K562 (cell line): Measurements from ENCODE around the gene TJP3. TPM values are rescaled to one million over a fixed set of nuclear protein-coding genes. Genes with fewer than 3 reads are reported as not detected.

Experiments
- CCNT2 ChIP-seq: IDR thresholded peaks from 2 replicates; pipeline ENCODE4 v1.6.1; 2011; ENCODE audit warnings: borderline replicate concordance, low read depth, mild to moderate bottlenecking, moderate library complexity, mixed read lengths, low read length; ENCODE audit not compliant: insufficient read length; ENCODE audit errors: extremely low read depth
- CREM ChIP-seq: IDR thresholded peaks from 2 replicates; pipeline ENCODE4 v1.6.1; 2014; ENCODE audit warnings: antibody characterized with exemption, low read depth
- DPF2 ChIP-seq: fragments of 450-650 bp; IDR thresholded peaks from 2 replicates; pipeline ENCODE4 v1.6.1; 2016
- ELF2 ChIP-seq: fragments of 250-450 bp; sonication (Bioruptor Pico); IDR thresholded peaks from 2 replicates; pipeline ENCODE4 v1.5.0; 2021; ENCODE audit warnings: mild to moderate bottlenecking
- GATAD2B ChIP-seq: fragments of 450-650 bp; IDR thresholded peaks from 2 replicates; pipeline ENCODE4 v1.6.1; 2017; ENCODE audit warnings: mild to moderate bottlenecking, borderline replicate concordance
- L3MBTL2 ChIP-seq: fragments of 450-650 bp; IDR thresholded peaks from 2 replicates; pipeline ENCODE4 v1.6.1; 2016; ENCODE audit warnings: mild to moderate bottlenecking, moderate library complexity
- MIER1 ChIP-seq: fragments of 450-650 bp; IDR thresholded peaks from 2 replicates; pipeline ENCODE4 v1.6.1; 2016; ENCODE audit warnings: antibody characterized with exemption, mild to moderate bottlenecking, low read depth
- NFYB ChIP-seq: IDR thresholded peaks from 2 replicates; pipeline ENCODE4 v1.6.1; 2011; ENCODE audit warnings: mild to moderate bottlenecking, moderate library complexity; ENCODE audit not compliant: insufficient read length; ENCODE audit errors: extremely low read depth
- NRF1 ChIP-seq, 2 experiments: fragments of 450-650 bp; IDR thresholded peaks in 1 of 2; conservative IDR thresholded peaks in 1 of 2; 2 replicates each; pipeline ENCODE4 v1.6.1; 2014; ENCODE audit warnings: mild to moderate bottlenecking in 2 of 2
- PHF8 ChIP-seq: fragments of 200-600 bp; sonication (generic); IDR thresholded peaks from 2 replicates; pipeline ENCODE4 v1.6.1; 2012; ENCODE audit warnings: mixed run types, mild to moderate bottlenecking, inconsistent platforms, low read length, moderate library complexity, borderline replicate concordance
- POLR2G ChIP-seq: fragments of 200-400 bp; formaldehyde crosslinking; IDR thresholded peaks from 2 replicates; pipeline ENCODE4 v1.6.1; 2017; ENCODE audit warnings: low read depth, mild to moderate bottlenecking, antibody characterized with exemption, low read length, moderate library complexity
- SMARCA4 ChIP-seq: fragments of 450-650 bp; IDR thresholded peaks from 2 replicates; pipeline ENCODE4 v1.6.1; 2016
- polyA plus RNA-seq, 8 experiments: library from polyadenylated mRNA; depleted of rRNA in 4 of 8; stranded (reverse) in 5 of 8; unstranded in 3 of 8; fragments of >200 nt; fragmentation: Nextera tagmentation in 2 of 8; fragmentation: Illumina TruSeq in 1 of 8; extraction: Ambion mirVana in 2 of 8; extraction: Trizol in 1 of 8; gene quantifications; 2 replicates each; pipeline versions ENCODE4 v1.2.1 to v1.2.3, GENCODE V29; 2011 to 2014; ENCODE audit warnings: inconsistent platforms in 1 of 8, missing spikeins in 1 of 8
- total RNA-seq, 7 experiments: library from RNA; depleted of rRNA in 6 of 7; stranded (reverse); fragments of >200 nt in 6 of 7; fragmentation: Illumina TruSeq in 2 of 7; extraction: Trizol in 2 of 7; gene quantifications; 2 replicates each; pipeline versions ENCODE4 v1.2.1 to v1.2.3, GENCODE V29; 2011 to 2021; ENCODE audit warnings: low replicate concordance in 1 of 7
- TF ChIP-seq, protein P1 (sequence below): sonication (generic); formaldehyde crosslinking; IDR thresholded peaks from 2 replicates; pipeline ENCODE4 v1.8.1; 2023; ENCODE audit warnings: mild to moderate bottlenecking, missing genetic modification reagents
- TF ChIP-seq, protein P2 (sequence below), 2 experiments: fragments of 450-650 bp; conservative IDR thresholded peaks; 2 replicates each; pipeline ENCODE4 v1.6.1; 2017; ENCODE audit warnings: mild to moderate bottlenecking in 2 of 2, moderate library complexity in 2 of 2
- TF ChIP-seq, protein P3 (sequence below), 2 experiments: fragments of 450-650 bp; formaldehyde crosslinking in 1 of 2; IDR thresholded peaks; 2 replicates each; pipeline versions ENCODE4 v1.4.0 to v1.6.1; 2014 to 2020; ENCODE audit warnings: mild to moderate bottlenecking in 2 of 2, borderline replicate concordance in 1 of 2, low read depth in 1 of 2

TJP3 gene
- total and polyA plus RNA-seq, 9 of the 15 experiments (the other 6 are each of a cell fraction or from before 2014, with no cell fraction given) = 0.11 to 2.4 (median 0.57) TPM; not detected in 1

DNA sequence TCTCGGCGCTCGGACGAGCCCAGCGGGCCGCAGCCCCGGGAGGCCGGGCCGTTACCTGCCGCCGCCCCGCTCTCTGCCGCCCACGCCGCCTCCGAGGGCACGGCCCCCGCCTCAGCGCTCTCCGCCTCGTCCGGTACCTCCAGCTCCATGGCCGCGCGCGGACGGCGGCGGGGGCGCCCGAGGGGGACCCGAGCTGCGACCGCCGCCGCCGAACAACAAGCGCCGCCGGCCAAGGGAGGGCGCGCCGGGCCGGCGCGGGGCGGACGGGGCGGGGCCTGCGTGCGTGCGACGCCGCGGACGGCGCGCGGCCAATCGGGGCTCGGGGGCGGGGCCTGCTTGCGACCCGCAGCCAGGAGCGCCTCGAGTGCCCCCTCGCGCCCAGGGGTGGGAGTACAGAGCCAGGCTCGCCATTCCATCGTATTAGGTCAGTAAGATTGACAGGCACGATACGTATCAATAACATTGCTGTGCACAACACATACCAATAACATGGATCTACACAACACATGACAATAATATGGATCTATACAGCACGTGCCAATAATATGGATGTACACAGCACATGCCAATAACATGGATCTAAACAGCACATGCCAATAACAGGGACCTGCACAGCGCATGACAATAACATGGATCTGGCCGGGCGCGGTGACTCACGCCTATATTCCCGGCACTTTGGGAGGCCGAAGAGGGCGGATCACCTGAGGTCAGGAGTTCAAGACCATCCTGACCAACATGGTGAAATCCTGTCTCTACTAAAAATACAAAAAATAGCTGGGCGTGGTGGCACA is 7.7 kb upstream of the TJP3 start, which contains the start of gene PIP5K1C (continued):
- TF ChIP-seq POLR2G = peak; percentile 77
- TF ChIP-seq, protein P1, sequence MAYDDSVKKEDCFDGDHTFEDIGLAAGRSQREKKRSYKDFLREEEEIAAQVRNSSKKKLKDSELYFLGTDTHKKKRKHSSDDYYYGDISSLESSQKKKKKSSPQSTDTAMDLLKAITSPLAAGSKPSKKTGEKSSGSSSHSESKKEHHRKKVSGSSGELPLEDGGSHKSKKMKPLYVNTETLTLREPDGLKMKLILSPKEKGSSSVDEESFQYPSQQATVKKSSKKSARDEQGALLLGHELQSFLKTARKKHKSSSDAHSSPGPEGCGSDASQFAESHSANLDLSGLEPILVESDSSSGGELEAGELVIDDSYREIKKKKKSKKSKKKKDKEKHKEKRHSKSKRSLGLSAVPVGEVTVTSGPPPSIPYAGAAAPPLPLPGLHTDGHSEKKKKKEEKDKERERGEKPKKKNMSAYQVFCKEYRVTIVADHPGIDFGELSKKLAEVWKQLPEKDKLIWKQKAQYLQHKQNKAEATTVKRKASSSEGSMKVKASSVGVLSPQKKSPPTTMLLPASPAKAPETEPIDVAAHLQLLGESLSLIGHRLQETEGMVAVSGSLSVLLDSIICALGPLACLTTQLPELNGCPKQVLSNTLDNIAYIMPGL = no peak
- 0 out of 2 replicates have a peak, but pooled peaks have one; percentile 74 for TF ChIP-seq GATAD2B
- peak; percentile 86 for TF ChIP-seq NFYB
- TF ChIP-seq NRF1 (conservative IDR thresholded peaks at IDR 0.05 in 1 of 2, IDR thresholded peaks at IDR 0.05 in 1 of 2) = peak; percentile 64 to 74
- TF ChIP-seq L3MBTL2 = peak; percentile 20; the same call in 1 of the 2 replicates
- TF ChIP-seq, protein P2, sequence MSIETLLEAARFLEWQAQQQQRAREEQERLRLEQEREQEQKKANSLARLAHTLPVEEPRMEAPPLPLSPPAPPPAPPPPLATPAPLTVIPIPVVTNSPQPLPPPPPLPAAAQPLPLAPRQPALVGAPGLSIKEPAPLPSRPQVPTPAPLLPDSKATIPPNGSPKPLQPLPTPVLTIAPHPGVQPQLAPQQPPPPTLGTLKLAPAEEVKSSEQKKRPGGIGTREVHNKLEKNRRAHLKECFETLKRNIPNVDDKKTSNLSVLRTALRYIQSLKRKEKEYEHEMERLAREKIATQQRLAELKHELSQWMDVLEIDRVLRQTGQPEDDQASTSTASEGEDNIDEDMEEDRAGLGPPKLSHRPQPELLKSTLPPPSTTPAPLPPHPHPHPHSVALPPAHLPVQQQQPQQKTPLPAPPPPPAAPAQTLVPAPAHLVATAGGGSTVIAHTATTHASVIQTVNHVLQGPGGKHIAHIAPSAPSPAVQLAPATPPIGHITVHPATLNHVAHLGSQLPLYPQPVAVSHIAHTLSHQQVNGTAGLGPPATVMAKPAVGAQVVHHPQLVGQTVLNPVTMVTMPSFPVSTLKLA (conservative IDR thresholded peaks at IDR 0.05) = peak; percentile 59 to 72
- no peak for TF ChIP-seq MIER1
- TF ChIP-seq, protein P3, sequence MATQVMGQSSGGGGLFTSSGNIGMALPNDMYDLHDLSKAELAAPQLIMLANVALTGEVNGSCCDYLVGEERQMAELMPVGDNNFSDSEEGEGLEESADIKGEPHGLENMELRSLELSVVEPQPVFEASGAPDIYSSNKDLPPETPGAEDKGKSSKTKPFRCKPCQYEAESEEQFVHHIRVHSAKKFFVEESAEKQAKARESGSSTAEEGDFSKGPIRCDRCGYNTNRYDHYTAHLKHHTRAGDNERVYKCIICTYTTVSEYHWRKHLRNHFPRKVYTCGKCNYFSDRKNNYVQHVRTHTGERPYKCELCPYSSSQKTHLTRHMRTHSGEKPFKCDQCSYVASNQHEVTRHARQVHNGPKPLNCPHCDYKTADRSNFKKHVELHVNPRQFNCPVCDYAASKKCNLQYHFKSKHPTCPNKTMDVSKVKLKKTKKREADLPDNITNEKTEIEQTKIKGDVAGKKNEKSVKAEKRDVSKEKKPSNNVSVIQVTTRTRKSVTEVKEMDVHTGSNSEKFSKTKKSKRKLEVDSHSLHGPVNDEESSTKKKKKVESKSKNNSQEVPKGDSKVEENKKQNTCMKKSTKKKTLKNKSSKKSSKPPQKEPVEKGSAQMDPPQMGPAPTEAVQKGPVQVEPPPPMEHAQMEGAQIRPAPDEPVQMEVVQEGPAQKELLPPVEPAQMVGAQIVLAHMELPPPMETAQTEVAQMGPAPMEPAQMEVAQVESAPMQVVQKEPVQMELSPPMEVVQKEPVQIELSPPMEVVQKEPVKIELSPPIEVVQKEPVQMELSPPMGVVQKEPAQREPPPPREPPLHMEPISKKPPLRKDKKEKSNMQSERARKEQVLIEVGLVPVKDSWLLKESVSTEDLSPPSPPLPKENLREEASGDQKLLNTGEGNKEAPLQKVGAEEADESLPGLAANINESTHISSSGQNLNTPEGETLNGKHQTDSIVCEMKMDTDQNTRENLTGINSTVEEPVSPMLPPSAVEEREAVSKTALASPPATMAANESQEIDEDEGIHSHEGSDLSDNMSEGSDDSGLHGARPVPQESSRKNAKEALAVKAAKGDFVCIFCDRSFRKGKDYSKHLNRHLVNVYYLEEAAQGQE (IDR thresholded peaks at IDR 0.05; ENCODE audit: borderline replicate concordance) = peak; percentile 73
- TF ChIP-seq, protein P3 (CRISPR knock-in tag; IDR thresholded peaks at IDR 0.05; ENCODE audit: low read depth) = no peak
- peak; percentile 62; the same call in 1 of the 2 replicates for TF ChIP-seq PHF8
- peak; percentile 67 for TF ChIP-seq CREM
- TF ChIP-seq DPF2 = peak; percentile 54; the same call in 1 of the 2 replicates
- TF ChIP-seq SMARCA4 = peak; percentile 17; the same call in 1 of the 2 replicates
- peak; percentile 75 for TF ChIP-seq CCNT2
- TF ChIP-seq ELF2 (CRISPR knock-in tag) = no peak
